ES-I3 (cell line): ENCODE measurements around the gene PPP4R2.

ENCODE experiments used
- H3K36me3 ChIP-seq: 2 replicates; pipeline ENCODE4 v1.6.1; 2013; ENCODE audit warnings: mild to moderate bottlenecking, low read length, control low read depth, moderate library complexity; ENCODE audit not compliant: insufficient read depth
- H3K4me1 ChIP-seq: 2 replicates; pipeline ENCODE4 v1.6.1; 2013; ENCODE audit warnings: mild to moderate bottlenecking, control low read depth, low read length; ENCODE audit not compliant: insufficient read depth
- H3K9ac ChIP-seq: 2 replicates; pipeline ENCODE4 v1.6.1; 2013; ENCODE audit warnings: low read depth, mild to moderate bottlenecking, low read length, moderate library complexity
- H3K9me3 ChIP-seq: 2 replicates; pipeline ENCODE4 v1.6.1; 2013; ENCODE audit warnings: mild to moderate bottlenecking, low read length, moderate library complexity; ENCODE audit not compliant: control insufficient read depth, insufficient read depth

Gene PPP4R2

DNA sequence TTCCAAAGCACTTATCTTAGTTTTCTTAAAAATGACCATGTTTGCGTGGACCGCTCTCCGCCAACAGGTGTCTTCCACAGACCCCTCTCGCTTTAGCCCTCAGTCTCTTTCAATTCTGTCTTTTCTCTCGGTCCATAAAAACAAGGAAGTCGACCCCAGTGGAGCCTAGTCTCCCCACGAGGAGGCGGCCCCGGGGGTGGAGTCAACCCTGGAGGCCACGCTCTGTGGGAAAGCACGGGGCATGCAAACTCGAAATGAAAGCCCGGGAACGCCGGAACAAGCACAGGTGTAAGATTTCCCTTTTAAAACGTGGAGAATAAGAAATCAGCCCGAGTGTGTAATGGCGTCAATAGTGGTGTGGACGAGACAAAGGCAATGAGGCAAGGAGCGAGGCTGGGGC, 113.9 kb downstream of the PPP4R2 start:
- Histone ChIP-seq H3K4me1 (no peaks in the 10 kb centered on the region), H3K36me3 (no peaks in the 10 kb centered on the region), H3K9ac (no peak overlapping the region), H3K9me3 (no peaks in the 10 kb centered on the region)

- no peak overlapping the region for H3K9ac ChIP-seq
- no peaks in the 10 kb centered on the region for H3K9me3 ChIP-seq
- no peaks in the 10 kb centered on the region for H3K4me1 ChIP-seq
- no peaks in the 10 kb centered on the region for H3K36me3 ChIP-seq
Observed at GRCh38 chr3:73114711-73115110, 118.1 kb downstream of the PPP4R2 start.

GRCh38 chr3:73115806-73116205, 119.2 kb downstream of the PPP4R2 start:
- no peak overlapping the region for H3K9ac ChIP-seq
- no peaks in the 10 kb centered on the region for H3K9me3 ChIP-seq
- no peaks in the 10 kb centered on the region for H3K36me3 ChIP-seq
- H3K4me1 ChIP-seq = no peaks in the 10 kb centered on the region
